Measurements from ENCODE around the gene SLC9A9.

GRCh38 chr3:143502081-143502480, 346.2 kb downstream of the SLC9A9 start:
- TF ChIP-seq CTCF (IDR thresholded peaks at IDR 0.05; ENCODE audit: low read length) (no peak), EZH2 (optimal IDR thresholded peaks at IDR 0.05; ENCODE audit: low read depth, low read length) (no peak)
